ENCODE measurements around the gene C14orf119.
A peak's percentile ranks its signal among the peaks of the same experiment; 100 is the strongest.

Gene C14orf119

DNA sequence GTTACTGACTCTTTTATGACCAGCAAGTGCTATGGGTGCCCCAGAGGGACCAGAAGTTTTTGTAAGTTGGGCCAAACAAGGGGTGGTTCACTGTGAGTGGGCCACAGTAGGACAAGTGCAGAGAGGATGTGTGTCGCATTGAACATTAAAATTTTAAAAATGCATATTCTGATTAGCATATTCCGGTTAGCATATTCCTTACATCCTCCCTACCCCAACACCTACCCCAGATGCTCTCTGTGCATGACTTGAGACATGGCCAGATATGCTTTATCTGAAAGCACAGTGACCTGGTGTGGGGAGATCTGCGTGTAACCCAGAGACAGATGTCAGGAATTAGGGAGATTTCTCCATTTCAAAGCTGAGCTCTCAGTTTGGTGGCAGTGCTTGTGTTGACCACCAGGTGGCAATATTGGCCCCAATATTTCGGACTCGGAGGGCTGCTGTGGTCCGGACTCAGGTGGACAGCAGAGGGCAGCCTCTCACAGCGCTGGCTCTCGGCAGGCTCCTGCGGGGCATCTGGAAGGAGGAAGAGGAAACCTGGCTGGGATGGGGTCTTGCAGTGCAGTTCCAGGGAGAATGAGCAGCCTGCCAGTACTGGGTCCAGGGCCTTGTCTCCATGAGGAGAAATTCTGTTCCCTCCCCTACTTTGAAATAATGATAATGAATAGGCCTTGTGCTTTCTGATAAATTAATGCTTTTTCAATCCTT is 25.4 kb downstream of the C14orf119 start:
- peak; percentile 92 for DNase-seq (ENCODE audit: low spot score)
- TF ChIP-seq CTCF (IDR thresholded peaks at IDR 0.05; ENCODE audit: extremely low read depth, insufficient read depth, missing control alignments) = peak; percentile 100
- in situ Hi-C loops (cut with MboI; ENCODE audit: low pct_unique_long_range_greater_than_20kb, low sequenced_read_pairs, unreplicated experiment) = loop anchor here (10.0 kb wide), 1 partner anchor 64 kb away; the partner anchor contains the start of gene SLC7A8

DNA sequence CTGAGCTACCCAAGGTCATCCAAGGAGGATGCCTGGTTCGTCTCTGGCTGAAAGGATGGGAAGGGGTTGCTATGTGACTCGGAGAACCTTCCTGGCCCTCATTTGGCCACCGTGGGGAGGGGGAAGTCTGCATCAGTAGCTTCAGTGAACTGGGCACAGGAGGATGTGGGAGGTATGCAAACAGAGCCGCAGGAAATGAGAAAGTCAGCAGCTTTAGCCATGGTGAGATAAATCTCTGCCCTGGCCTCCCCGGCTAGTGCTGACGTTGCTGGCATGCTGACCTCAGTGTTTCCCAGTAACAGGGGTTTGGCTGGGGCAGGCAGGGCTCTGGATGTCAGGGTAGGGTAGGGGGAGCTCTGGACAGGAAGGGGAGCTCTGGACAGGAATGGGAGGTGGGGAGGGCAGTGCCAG is 26.1 kb downstream of the C14orf119 start:
- no peak for TF ChIP-seq CTCF (IDR thresholded peaks at IDR 0.05; ENCODE audit: extremely low read depth, insufficient read depth, missing control alignments)
- in situ Hi-C loops (cut with MboI; ENCODE audit: low pct_unique_long_range_greater_than_20kb, low sequenced_read_pairs, unreplicated experiment) = loop anchor here (10.0 kb wide), 1 partner anchor 63 kb away; the partner anchor contains the start of gene SLC7A8
- DNase-seq (ENCODE audit: low spot score) = peak; percentile 59

DNA sequence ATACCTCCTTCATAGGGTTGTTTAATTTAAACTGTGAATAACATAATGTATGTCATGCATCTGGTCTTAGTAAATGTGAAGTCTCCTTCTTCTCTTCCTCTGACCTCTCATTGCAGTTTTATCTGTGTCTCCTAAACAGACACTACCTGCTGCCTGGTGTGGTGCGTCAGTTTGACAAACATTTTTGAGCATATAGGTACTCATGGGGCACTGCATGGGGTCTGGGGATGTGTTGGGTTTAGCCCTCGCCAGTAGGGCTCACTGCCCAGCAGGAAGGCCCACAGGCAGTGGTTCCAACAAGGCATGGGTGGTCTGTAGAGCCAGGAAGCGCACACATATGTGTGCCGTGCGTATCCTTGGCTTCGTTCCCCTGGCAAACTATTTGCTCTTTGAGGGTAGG is 26.8 kb downstream of the C14orf119 start:
- TF ChIP-seq CTCF (IDR thresholded peaks at IDR 0.05; ENCODE audit: extremely low read depth, insufficient read depth, missing control alignments) = no peak
- in situ Hi-C loops (cut with MboI; ENCODE audit: low pct_unique_long_range_greater_than_20kb, low sequenced_read_pairs, unreplicated experiment) = loop anchor here (10.0 kb wide), 1 partner anchor 63 kb away; the partner anchor contains the start of gene SLC7A8
- DNase-seq (ENCODE audit: low spot score) = no peak

- no peak for TF ChIP-seq CTCF (IDR thresholded peaks at IDR 0.05; ENCODE audit: extremely low read depth, insufficient read depth, missing control alignments)
- no peak for DNase-seq (ENCODE audit: low spot score)
- in situ Hi-C loops (cut with MboI; ENCODE audit: low pct_unique_long_range_greater_than_20kb, low sequenced_read_pairs, unreplicated experiment) = loop anchor here (10.0 kb wide), 1 partner anchor 61 kb away; the partner anchor contains the start of gene SLC7A8
These were observed 28.1 kb downstream of the C14orf119 start for GRCh38 chr14:23123419-23123818.

GRCh38 chr14:23124337-23124954 is 29.1 kb downstream of the C14orf119 start:
- DNase-seq (ENCODE audit: low spot score) = no peak
- no peak for TF ChIP-seq CTCF (IDR thresholded peaks at IDR 0.05; ENCODE audit: extremely low read depth, insufficient read depth, missing control alignments)
- in situ Hi-C loops (cut with MboI; ENCODE audit: low pct_unique_long_range_greater_than_20kb, low sequenced_read_pairs, unreplicated experiment) = loop anchor here (10.0 kb wide), 1 partner anchor 60 kb away; the partner anchor contains the start of gene SLC7A8

DNA sequence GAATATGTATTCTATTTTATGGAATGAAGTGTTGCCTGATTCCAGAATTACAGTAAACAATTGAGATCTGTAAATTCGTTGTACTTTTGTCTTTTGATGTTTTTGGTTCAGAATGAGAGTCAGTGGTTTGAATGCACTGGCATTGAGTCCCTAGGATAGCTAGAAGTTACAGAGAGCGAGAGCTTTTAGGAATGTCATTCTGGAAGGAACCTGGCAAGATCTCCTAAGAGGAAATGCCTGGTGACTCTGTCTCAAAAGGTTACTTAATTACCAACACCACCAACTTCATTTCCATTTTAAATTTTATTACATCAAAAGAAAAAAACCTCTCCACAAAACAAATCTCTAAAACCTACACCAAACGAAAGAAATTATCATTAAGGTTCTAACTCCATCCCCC is 29.7 kb downstream of the C14orf119 start:
- no peak for DNase-seq (ENCODE audit: low spot score)
- in situ Hi-C loops (cut with MboI; ENCODE audit: low pct_unique_long_range_greater_than_20kb, low sequenced_read_pairs, unreplicated experiment) = loop anchor here (10.0 kb wide), 1 partner anchor 60 kb away; the partner anchor contains the start of gene SLC7A8
- TF ChIP-seq CTCF (IDR thresholded peaks at IDR 0.05; ENCODE audit: extremely low read depth, insufficient read depth, missing control alignments) = no peak
